Left colon (tissue), 2 donors: ENCODE data around the gene RAP2C. TPM values are rescaled to one million over a fixed set of nuclear protein-coding genes. Genes with fewer than 3 reads are reported as not detected.

Experiments used
- total RNA-seq, 2 donors: library from RNA; stranded (reverse); fragmentation: NEBNext Ultra II Directional; extraction: Animal tissue kit (Norgen Biotek cat#: 25700); gene quantifications; one replicate each; pipeline ENCODE4 v1.2.1, GENCODE V29; 2021
- donor health status: DM: no; HTN: no; CAD: no.
- donor health status: DM: yes; HTN: yes; CAD: no.

The RAP2C gene
- total RNA-seq, 2 donors from 2014 or later: 25.3 to 29.9 TPM

Other genes with a start within 250 kb of the RAP2C start
- gene STK26, start 196.1 kb downstream of the RAP2C start, total RNA-seq: 10 to 100 TPM; 10.8 to 19.3 TPM
- gene FRMD7, start 91.4 kb downstream of the RAP2C start, total RNA-seq: not detected